Loucy (cell line): ENCODE results near the gene KIF1C.

ENCODE experiments used
- H2AFZ ChIP-seq: fragments of 200-600 bp; sonication (generic); 2 replicates; pipeline ENCODE4 v1.6.0; 2016; ENCODE audit warnings: antibody characterized with exemption, mild to moderate bottlenecking, low read length, moderate library complexity
- H3F3A ChIP-seq: fragments of 200-600 bp; 2 replicates; pipeline ENCODE4 v1.6.0; 2016; ENCODE audit warnings: antibody characterized with exemption, low read depth, mild to moderate bottlenecking
- H3K27me3 ChIP-seq: fragments of 200-600 bp; sonication (generic); 2 replicates; pipeline ENCODE4 v1.6.1; 2014; ENCODE audit warnings: low read length, mild to moderate bottlenecking; ENCODE audit not compliant: insufficient read depth, poor library complexity, severe bottlenecking
- H3K36me3 ChIP-seq: fragments of 200-600 bp; sonication (generic); 2 replicates; pipeline ENCODE4 v1.6.1; 2016; ENCODE audit warnings: low read length; ENCODE audit not compliant: insufficient read depth
- H3K4me1 ChIP-seq: fragments of 200-600 bp; sonication (generic); 2 replicates; pipeline ENCODE4 v1.5.1; 2014; ENCODE audit warnings: low read length, mild to moderate bottlenecking; ENCODE audit not compliant: insufficient read depth, poor library complexity, severe bottlenecking
- H3K4me2 ChIP-seq: fragments of 200-600 bp; sonication (generic); 2 replicates; pipeline ENCODE4 v1.6.0; 2014; ENCODE audit warnings: antibody characterized with exemption, low read length, low read depth, mild to moderate bottlenecking; ENCODE audit not compliant: poor library complexity, severe bottlenecking
- H3K4me3 ChIP-seq: fragments of 200-600 bp; sonication (generic); 2 replicates; pipeline ENCODE4 v1.5.1; 2014; ENCODE audit warnings: low read length, mild to moderate bottlenecking, mixed read lengths; ENCODE audit not compliant: poor library complexity, severe bottlenecking
- H3K79me2 ChIP-seq: fragments of 200-600 bp; sonication (generic); 2 replicates; pipeline ENCODE4 v1.6.1; 2014; ENCODE audit warnings: low read length; ENCODE audit not compliant: insufficient read depth
- H3K9ac ChIP-seq: fragments of 200-600 bp; sonication (generic); 2 replicates; pipeline ENCODE4 v1.6.0; 2014; ENCODE audit warnings: mild to moderate bottlenecking, low read depth, low read length, moderate library complexity; ENCODE audit not compliant: poor library complexity, severe bottlenecking
- H3K9me2 ChIP-seq: fragments of 200-600 bp; sonication (generic); replicated peaks from 2 replicates; pipeline ENCODE4 v1.6.1; 2016; ENCODE audit warnings: low read depth, low read length, mixed read lengths
- H3K9me3 ChIP-seq: fragments of 200-600 bp; sonication (generic); 2 replicates; pipeline ENCODE4 v1.6.1; 2014; ENCODE audit warnings: mild to moderate bottlenecking, antibody characterized with exemption, low read length, low read depth; ENCODE audit not compliant: insufficient read depth
- H4K20me1 ChIP-seq: fragments of 200-600 bp; sonication (generic); 2 replicates; pipeline ENCODE4 v1.6.0; 2014; ENCODE audit warnings: antibody characterized with exemption, low read length, mild to moderate bottlenecking; ENCODE audit not compliant: insufficient read depth, poor library complexity, severe bottlenecking
- CTCF ChIP-seq: fragments of 200-600 bp; sonication (generic); conservative IDR thresholded peaks from 2 replicates; pipeline ENCODE4 v1.5.1; 2014; ENCODE audit warnings: mild to moderate bottlenecking, antibody characterized with exemption, low read length
- EZH2phosphoT487 ChIP-seq: fragments of 200-600 bp; IDR thresholded peaks from 2 replicates; pipeline ENCODE4 v1.6.1; 2018; ENCODE audit warnings: antibody characterized with exemption, mild to moderate bottlenecking, moderate library complexity, borderline replicate concordance

KIF1C gene

DNA sequence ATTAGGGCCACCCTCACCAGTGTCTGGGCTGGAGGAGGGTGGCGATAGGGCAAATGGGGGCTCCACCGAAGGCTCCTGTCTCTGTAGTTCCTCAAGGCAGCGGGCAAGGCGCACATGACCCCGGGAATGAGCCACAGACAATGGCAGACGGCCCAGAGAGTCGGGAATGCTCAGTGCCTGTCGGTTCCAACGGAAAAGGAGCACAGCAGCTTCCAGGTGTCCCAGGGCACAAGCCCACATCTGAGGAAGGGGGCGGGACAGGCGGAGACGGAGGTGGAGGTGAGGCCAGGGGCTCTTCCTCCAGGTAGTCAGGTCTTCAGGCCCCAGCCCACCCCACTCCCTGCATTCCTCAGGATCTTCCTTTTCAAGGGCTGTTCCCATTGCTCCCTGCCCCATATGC lies 25.0 kb upstream of the KIF1C start:
- H3K4me1 ChIP-seq, result peaks cover 21% of the 10 kb centered on the region
- H3K9me2 ChIP-seq, result no peaks in the 10 kb centered on the region
- H3K36me3 ChIP-seq, result peaks cover 3% of the 10 kb centered on the region; the same call in 1 of the 2 replicates
- peaks cover 18% of the 10 kb centered on the region for H3K79me2 ChIP-seq
- no peak overlapping the region for H2AFZ ChIP-seq
- H3K4me3 ChIP-seq, result no peak overlapping the region
- no peak overlapping the region for H3K9ac ChIP-seq
- no peak overlapping the region for H3K4me2 ChIP-seq
- H3K9me3 ChIP-seq, result no peaks in the 10 kb centered on the region
- H3K27me3 ChIP-seq, result no peaks in the 10 kb centered on the region
- no peaks in the 10 kb centered on the region for H4K20me1 ChIP-seq
- TF ChIP-seq EZH2phosphoT487 (no peak), CTCF (no peak)
- H3F3A ChIP-seq, result no peaks in the 10 kb centered on the region

- H3K36me3 ChIP-seq, result peaks cover 3% of the 10 kb centered on the region; the same call in 1 of the 2 replicates
- no peaks in the 10 kb centered on the region for H3K9me2 ChIP-seq
These were observed 24.3 kb upstream of the KIF1C start for GRCh38 chr17:4973256-4974114.

GRCh38 chr17:4974115-4974670 lies 23.6 kb upstream of the KIF1C start:
- no peaks in the 10 kb centered on the region for H3F3A ChIP-seq
- peaks cover 8% of the 10 kb centered on the region for H3K4me1 ChIP-seq
- H3K9me3 ChIP-seq, result no peaks in the 10 kb centered on the region
- no peaks in the 10 kb centered on the region for H3K9me2 ChIP-seq
- H2AFZ ChIP-seq, result no peak overlapping the region
- no peaks in the 10 kb centered on the region for H3K27me3 ChIP-seq
- no peaks in the 10 kb centered on the region for H4K20me1 ChIP-seq
- no peak for TF ChIP-seq EZH2phosphoT487
- no peak for TF ChIP-seq CTCF
- H3K79me2 ChIP-seq, result peaks cover 6% of the 10 kb centered on the region; the same call in 1 of the 2 replicates
- H3K4me3 ChIP-seq, result no peak overlapping the region
- H3K36me3 ChIP-seq, result peaks cover 3% of the 10 kb centered on the region; the same call in 1 of the 2 replicates
- H3K4me2 ChIP-seq, result no peak overlapping the region
- no peak overlapping the region for H3K9ac ChIP-seq

More at GRCh38 chr17:4973256-4974114, 24.3 kb upstream of the KIF1C start:
- Histone ChIP-seq H3K4me3 (no peak overlapping the region), H3K9me3 (no peaks in the 10 kb centered on the region), H3K27me3 (no peaks in the 10 kb centered on the region), H3K4me2 (no peak overlapping the region), H3K9ac (no peak overlapping the region), H4K20me1 (no peaks in the 10 kb centered on the region), H3F3A (no peaks in the 10 kb centered on the region), H3K79me2 (peaks cover 13% of the 10 kb centered on the region), H2AFZ (no peak overlapping the region), H3K4me1 (peaks cover 15% of the 10 kb centered on the region)
- TF ChIP-seq EZH2phosphoT487, result no peak
- TF ChIP-seq CTCF, result no peak
